NCI-H1930 (cell line): ENCODE data around the gene DENND10.
"Not testable (repeated sequence)": the region's sequence is repeated elsewhere in the genome, so short reads cannot be mapped to it uniquely, and the experiment has no call there.

Experiments used
- DNase-seq, 2 experiments: peaks; one replicate each; lab custom pipeline; 2025; lab: John Stamatoyannopoulos, UW

The DENND10 gene

GRCh38 chr10:119132521-119133345, 28.8 kb downstream of the DENND10 start:
- no peak for DNase-seq

- DNase-seq: no peak
Measured at GRCh38 chr10:119133949-119134348, 30.0 kb downstream of the DENND10 start.

GRCh38 chr10:119135513-119135881, 31.6 kb downstream of the DENND10 start:
- no peak for DNase-seq

GRCh38 chr10:119136084-119136483, 32.2 kb downstream of the DENND10 start:
- no peak for DNase-seq

- DNase-seq: not testable (repeated sequence)
Measured at GRCh38 chr10:119137878-119138277, 34.0 kb downstream of the DENND10 start.

- DNase-seq: no peak
Measured at GRCh38 chr10:119138346-119139306, 34.7 kb downstream of the DENND10 start.

GRCh38 chr10:119139464-119140067, 35.7 kb downstream of the DENND10 start:
- DNase-seq: no peak

GRCh38 chr10:119140603-119141245, 36.8 kb downstream of the DENND10 start:
- no peak for DNase-seq

GRCh38 chr10:119143657-119144056, 39.7 kb downstream of the DENND10 start:
- no peak for DNase-seq

- DNase-seq: no peak
Measured at GRCh38 chr10:119149157-119149556, 45.2 kb downstream of the DENND10 start.

- no peak for DNase-seq
Measured at GRCh38 chr10:119149729-119150128, 45.8 kb downstream of the DENND10 start.

- DNase-seq: not testable (repeated sequence)
Measured at GRCh38 chr10:119151601-119152000, 47.7 kb downstream of the DENND10 start.

- no peak for DNase-seq
Measured at GRCh38 chr10:119153041-119153440, 49.1 kb downstream of the DENND10 start.

- DNase-seq: no peak
Measured at GRCh38 chr10:119153661-119154060, 49.7 kb downstream of the DENND10 start.

GRCh38 chr10:119159332-119159731, 55.4 kb downstream of the DENND10 start:
- no peak for DNase-seq

GRCh38 chr10:119161680-119162451, 58.0 kb downstream of the DENND10 start:
- DNase-seq: no peak

- DNase-seq: no peak
Measured at GRCh38 chr10:119162452-119163092, 58.7 kb downstream of the DENND10 start.

- DNase-seq: peak in 1 of 2 experiments; percentile 15
Measured at GRCh38 chr10:119165171-119166117, 61.5 kb downstream of the DENND10 start, which contains the start of gene SFXN4. TSS of gene SFXN4 (minus strand) at chr10:119165714. CDS start at chr10:119165647, 67 bp downstream.

GRCh38 chr10:119166118-119166500, 62.2 kb downstream of the DENND10 start:
- DNase-seq: no peak
